Endothelial cell (in vitro differentiated cells): ENCODE measurements around the gene DDX3X. TPM values are rescaled to one million over a fixed set of nuclear protein-coding genes. Genes with fewer than 3 reads are reported as not detected.
"Not testable (repeated sequence)": the region's sequence is repeated elsewhere in the genome, so short reads cannot be mapped to it uniquely, and the experiment has no call there.

Experiments used
- DNase-seq: peaks from one replicate; pipeline ENCODE4 v3.0.0; 2021; ENCODE audit warnings: low spot score
- H3K27ac Mint-ChIP-seq: one replicate; pipeline ENCODE4 v1.8.0; 2021; ENCODE audit warnings: mixed read lengths, inconsistent platforms; ENCODE audit not compliant: unreplicated experiment
- H3K27me3 Mint-ChIP-seq: one replicate; pipeline ENCODE4 v1.8.0; 2021; ENCODE audit warnings: mild to moderate bottlenecking, moderate library complexity, mixed read lengths, inconsistent platforms; ENCODE audit not compliant: unreplicated experiment
- H3K36me3 Mint-ChIP-seq: one replicate; pipeline ENCODE4 v1.8.0; 2021; ENCODE audit warnings: mild to moderate bottlenecking, low read depth, mixed read lengths, inconsistent platforms; ENCODE audit not compliant: unreplicated experiment
- H3K4me1 Mint-ChIP-seq: one replicate; pipeline ENCODE4 v1.8.0; 2021; ENCODE audit warnings: mild to moderate bottlenecking, mixed read lengths, inconsistent platforms; ENCODE audit not compliant: unreplicated experiment
- H3K4me3 Mint-ChIP-seq: one replicate; pipeline ENCODE4 v1.8.0; 2021; ENCODE audit warnings: mild to moderate bottlenecking, mixed read lengths, inconsistent platforms; ENCODE audit not compliant: unreplicated experiment
- H3K9me3 Mint-ChIP-seq: one replicate; pipeline ENCODE4 v1.8.0; 2021; ENCODE audit warnings: mixed read lengths, inconsistent platforms; ENCODE audit not compliant: unreplicated experiment
- CTCF ChIP-seq: fragments of 200-600 bp; sonication (generic); IDR thresholded peaks from one replicate; pipeline ENCODE4 v1.5.0; 2021; ENCODE audit warnings: antibody characterized with exemption; ENCODE audit not compliant: unreplicated experiment
- total RNA-seq: library from RNA; stranded (reverse); fragmentation: NEBNext Ultra II Directional; extraction: Animal tissue kit (Norgen Biotek cat#: 25700); gene quantifications from one replicate; pipeline ENCODE4 v1.2.1, GENCODE V29; 2021; ENCODE audit not compliant: unreplicated experiment

The DDX3X gene
- total RNA-seq, 1 donor from 2014 or later, result 265 TPM

- H3K27ac Mint-ChIP-seq, result no peak overlapping the region
- peaks cover 5% of the 10 kb centered on the region for H3K4me1 Mint-ChIP-seq
- peaks cover 5% of the 10 kb centered on the region for H3K27me3 Mint-ChIP-seq
- no peaks in the 10 kb centered on the region for H3K36me3 Mint-ChIP-seq
- H3K4me3 Mint-ChIP-seq, result no peak overlapping the region
- no peak for TF ChIP-seq CTCF
- no peak for DNase-seq
- H3K9me3 Mint-ChIP-seq, result no peaks in the 10 kb centered on the region
These were observed 52.4 kb downstream of the DDX3X start for GRCh38 chrX:41386222-41386990.

- H3K4me3 Mint-ChIP-seq, result no peak overlapping the region
- H3K4me1 Mint-ChIP-seq, result peaks cover under 1% of the 10 kb centered on the region
- no peaks in the 10 kb centered on the region for H3K9me3 Mint-ChIP-seq
- no peak for TF ChIP-seq CTCF
- H3K27ac Mint-ChIP-seq, result no peak overlapping the region
- H3K36me3 Mint-ChIP-seq, result no peaks in the 10 kb centered on the region
- DNase-seq, result no peak
- peaks cover 2% of the 10 kb centered on the region for H3K27me3 Mint-ChIP-seq
These were observed 54.6 kb downstream of the DDX3X start for GRCh38 chrX:41388543-41388942.

- TF ChIP-seq CTCF, result no peak
- Mint-ChIP-seq H3K9me3 (no peaks in the 10 kb centered on the region), H3K27ac (no peak overlapping the region), H3K36me3 (no peaks in the 10 kb centered on the region), H3K4me1 (no peaks in the 10 kb centered on the region), H3K4me3 (no peak overlapping the region), H3K27me3 (no peaks in the 10 kb centered on the region)
- DNase-seq, result no peak
These were observed 55.4 kb downstream of the DDX3X start for GRCh38 chrX:41389311-41389888.

GRCh38 chrX:41390576-41390975, 56.6 kb downstream of the DDX3X start:
- not testable (repeated sequence) for H3K9me3 Mint-ChIP-seq, DNase-seq, H3K27me3 Mint-ChIP-seq, H3K4me3 Mint-ChIP-seq, H3K36me3 Mint-ChIP-seq, H3K4me1 Mint-ChIP-seq, H3K27ac Mint-ChIP-seq

- peaks cover 2% of the 10 kb centered on the region for H3K27me3 Mint-ChIP-seq
- no peaks in the 10 kb centered on the region for H3K36me3 Mint-ChIP-seq
- no peak for TF ChIP-seq CTCF
- no peak overlapping the region for H3K4me3 Mint-ChIP-seq
- H3K9me3 Mint-ChIP-seq, result no peaks in the 10 kb centered on the region
- DNase-seq, result no peak
- H3K4me1 Mint-ChIP-seq, result no peaks in the 10 kb centered on the region
- H3K27ac Mint-ChIP-seq, result no peak overlapping the region
These were observed 57.6 kb downstream of the DDX3X start for GRCh38 chrX:41391606-41392005.
